ENCODE measurements around the gene IER5L. TPM values are rescaled to one million over a fixed set of nuclear protein-coding genes. Genes with fewer than 3 reads are reported as not detected.

The IER5L gene
- total RNA-seq, 4 donors from 2014 or later, result 5.0 to 24.2 (median 12.9) TPM

- no peak for DNase-seq (ENCODE audit: extremely low spot score)
- Histone ChIP-seq H3K4me1 (peaks cover 18 to 43% (median 26%) of the 10 kb centered on the region in 4 donors), H3K27ac (replicated peaks in 1 of 4) (peak overlapping the region in 2 of 4 donors; percentile 90 to 97), H3K27me3 (no peaks in the 10 kb centered on the region), H3K36me3 (peaks cover 0 to 5% (median 0%) of the 10 kb centered on the region in 4 donors), H3K4me3 (peak overlapping the region; percentile 69 to 94 (median 88)), H3K9me3 (no peaks in the 10 kb centered on the region)
- WGBS, result 43% methylated on average over 17 of the region's 45 CpGs
- no peak for TF ChIP-seq POLR2A (IDR thresholded peaks at IDR 0.05; ENCODE audit: low read depth)
- no peak for TF ChIP-seq CTCF (IDR thresholded peaks at IDR 0.05)
- TF ChIP-seq EP300 (IDR thresholded peaks at IDR 0.05), result no peak
- TF ChIP-seq POLR2AphosphoS5 (IDR thresholded peaks at IDR 0.05), result no peak
- intact Hi-C loops (cut with DNase I), result no loop called here
Observed at GRCh38 chr9:129178568-129179382, 714 bp upstream of the IER5L start.

- no peak for DNase-seq (ENCODE audit: extremely low spot score)
- H3K27me3 ChIP-seq, result no peaks in the 10 kb centered on the region
- TF ChIP-seq CTCF (IDR thresholded peaks at IDR 0.05) (no peak), EP300 (IDR thresholded peaks at IDR 0.05) (no peak), POLR2AphosphoS5 (IDR thresholded peaks at IDR 0.05) (no peak), POLR2A (IDR thresholded peaks at IDR 0.05; ENCODE audit: low read depth) (no peak)
- no CpG with 5 or more reads among the region's 56 CpGs for WGBS
- intact Hi-C loops (cut with DNase I), result no loop called here
- peak overlapping the region; percentile 91 to 99 (median 94) for H3K27ac ChIP-seq (replicated peaks in 1 of 4)
- H3K36me3 ChIP-seq, result peaks cover 0 to 5% (median 0%) of the 10 kb centered on the region in 4 donors
- H3K4me1 ChIP-seq, result peaks cover 24 to 43% (median 37%) of the 10 kb centered on the region in 4 donors
- H3K9me3 ChIP-seq, result no peaks in the 10 kb centered on the region
- peak overlapping the region; percentile 69 to 94 (median 88) for H3K4me3 ChIP-seq
Observed at GRCh38 chr9:129177443-129177790, 644 bp downstream of the IER5L start.

GRCh38 chr9:129176701-129177442 lies 1.2 kb downstream of the IER5L start:
- H3K4me3 ChIP-seq, result peak overlapping the region; percentile 69 to 94 (median 88)
- H3K36me3 ChIP-seq, result peaks cover 0 to 5% (median 0%) of the 10 kb centered on the region in 4 donors
- TF ChIP-seq POLR2A (IDR thresholded peaks at IDR 0.05; ENCODE audit: low read depth) (no peak), CTCF (IDR thresholded peaks at IDR 0.05) (peak in 1 of 3 experiments; percentile 5), EP300 (IDR thresholded peaks at IDR 0.05) (no peak), POLR2AphosphoS5 (IDR thresholded peaks at IDR 0.05) (peak; percentile 15 to 20)
- H3K27me3 ChIP-seq, result no peaks in the 10 kb centered on the region
- peaks cover 24 to 43% (median 37%) of the 10 kb centered on the region in 4 donors for H3K4me1 ChIP-seq
- intact Hi-C loops (cut with DNase I), result no loop called here
- 1% methylated on average over 33 of the region's 80 CpGs for WGBS
- H3K9me3 ChIP-seq, result no peaks in the 10 kb centered on the region
- peak overlapping the region; percentile 91 to 99 (median 94) for H3K27ac ChIP-seq (replicated peaks in 1 of 4)
- DNase-seq (ENCODE audit: extremely low spot score), result no peak

GRCh38 chr9:129175825-129176633 lies 2.0 kb downstream of the IER5L start:
- Histone ChIP-seq H3K27me3 (no peaks in the 10 kb centered on the region), H3K4me1 (peaks cover 24 to 43% (median 37%) of the 10 kb centered on the region in 4 donors), H3K9me3 (no peaks in the 10 kb centered on the region), H3K27ac (replicated peaks in 1 of 4) (peak overlapping the region; percentile 91 to 99 (median 94)), H3K36me3 (peaks cover 0 to 5% (median 0%) of the 10 kb centered on the region in 4 donors), H3K4me3 (peak overlapping the region; percentile 69 to 94 (median 88))
- under 1% methylated on average over 44 of the region's 47 CpGs for WGBS
- peak; percentile 97 for DNase-seq (ENCODE audit: extremely low spot score)
- intact Hi-C loops (cut with DNase I), result loop anchor here (2.0 kb wide), 3 partner anchors 35 to 435 kb away; no protein-coding TSS in a partner anchor
- TF ChIP-seq POLR2A (IDR thresholded peaks at IDR 0.05; ENCODE audit: low read depth) (peak; percentile 68), CTCF (IDR thresholded peaks at IDR 0.05) (peak in 1 of 3 experiments; percentile 3), POLR2AphosphoS5 (IDR thresholded peaks at IDR 0.05) (peak; percentile 78 to 91), EP300 (IDR thresholded peaks at IDR 0.05) (no peak)

Data from esophagus muscularis mucosa (tissue), 4 donors.